PFSK-1 (cell line): ENCODE results near the gene PRKD1.

Experiments
- POLR2AphosphoS5 ChIP-seq: IDR thresholded peaks from 2 replicates; pipeline ENCODE4 v1.6.1; 2012; ENCODE audit warnings: low read depth, mild to moderate bottlenecking, control low read depth, low read length, moderate library complexity
- TAF1 ChIP-seq: IDR thresholded peaks from 2 replicates; pipeline ENCODE4 v1.6.1; 2012; ENCODE audit warnings: low read length, control low read depth, borderline replicate concordance; ENCODE audit not compliant: insufficient read depth
- TF ChIP-seq, protein P1 (sequence below), 2 experiments: IDR thresholded peaks; 2 replicates each; pipeline versions ENCODE4 v1.6.1 to v1.8.0; 2011 to 2012; ENCODE audit warnings: low read depth in 2 of 2, low read length in 2 of 2, control low read depth in 1 of 2, inconsistent platforms in 1 of 2, mild to moderate bottlenecking in 1 of 2, moderate library complexity in 1 of 2; ENCODE audit not compliant: insufficient read depth in 1 of 2

DNA sequence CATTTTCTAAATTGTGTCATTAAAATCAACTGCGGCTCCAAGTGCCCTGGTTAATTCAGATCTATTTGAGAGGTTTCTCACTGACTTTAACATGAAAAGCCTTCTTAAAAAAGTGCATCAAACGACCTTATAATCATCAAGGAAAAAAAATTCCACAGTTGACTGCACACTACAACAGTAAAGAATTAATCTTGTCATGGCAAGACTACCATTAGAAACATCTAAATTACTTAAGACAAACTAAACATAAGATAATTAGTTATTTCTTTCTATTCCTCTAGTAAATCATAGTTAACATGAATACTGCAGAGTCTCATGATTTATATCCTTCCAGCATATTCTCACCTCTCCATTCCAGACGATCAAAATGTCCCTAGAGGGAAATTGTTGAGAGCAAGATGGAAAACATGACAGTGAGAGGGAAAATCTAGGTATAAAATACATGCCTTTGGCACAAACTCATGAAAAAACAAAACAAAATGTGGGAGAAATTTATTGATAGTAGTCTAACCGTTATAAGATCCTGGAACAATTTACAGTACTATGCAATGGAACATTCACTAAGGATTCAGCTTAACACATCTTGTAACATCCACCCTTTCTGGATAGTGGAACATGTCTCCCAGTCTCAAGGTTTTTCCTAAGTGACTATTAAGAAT lies 112.5 kb downstream of the PRKD1 start:
- TF ChIP-seq POLR2AphosphoS5 (no peak), TAF1 (no peak)
- TF ChIP-seq, protein P1, sequence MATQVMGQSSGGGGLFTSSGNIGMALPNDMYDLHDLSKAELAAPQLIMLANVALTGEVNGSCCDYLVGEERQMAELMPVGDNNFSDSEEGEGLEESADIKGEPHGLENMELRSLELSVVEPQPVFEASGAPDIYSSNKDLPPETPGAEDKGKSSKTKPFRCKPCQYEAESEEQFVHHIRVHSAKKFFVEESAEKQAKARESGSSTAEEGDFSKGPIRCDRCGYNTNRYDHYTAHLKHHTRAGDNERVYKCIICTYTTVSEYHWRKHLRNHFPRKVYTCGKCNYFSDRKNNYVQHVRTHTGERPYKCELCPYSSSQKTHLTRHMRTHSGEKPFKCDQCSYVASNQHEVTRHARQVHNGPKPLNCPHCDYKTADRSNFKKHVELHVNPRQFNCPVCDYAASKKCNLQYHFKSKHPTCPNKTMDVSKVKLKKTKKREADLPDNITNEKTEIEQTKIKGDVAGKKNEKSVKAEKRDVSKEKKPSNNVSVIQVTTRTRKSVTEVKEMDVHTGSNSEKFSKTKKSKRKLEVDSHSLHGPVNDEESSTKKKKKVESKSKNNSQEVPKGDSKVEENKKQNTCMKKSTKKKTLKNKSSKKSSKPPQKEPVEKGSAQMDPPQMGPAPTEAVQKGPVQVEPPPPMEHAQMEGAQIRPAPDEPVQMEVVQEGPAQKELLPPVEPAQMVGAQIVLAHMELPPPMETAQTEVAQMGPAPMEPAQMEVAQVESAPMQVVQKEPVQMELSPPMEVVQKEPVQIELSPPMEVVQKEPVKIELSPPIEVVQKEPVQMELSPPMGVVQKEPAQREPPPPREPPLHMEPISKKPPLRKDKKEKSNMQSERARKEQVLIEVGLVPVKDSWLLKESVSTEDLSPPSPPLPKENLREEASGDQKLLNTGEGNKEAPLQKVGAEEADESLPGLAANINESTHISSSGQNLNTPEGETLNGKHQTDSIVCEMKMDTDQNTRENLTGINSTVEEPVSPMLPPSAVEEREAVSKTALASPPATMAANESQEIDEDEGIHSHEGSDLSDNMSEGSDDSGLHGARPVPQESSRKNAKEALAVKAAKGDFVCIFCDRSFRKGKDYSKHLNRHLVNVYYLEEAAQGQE (IDR thresholded peaks at IDR 0.05; ENCODE audit: insufficient read depth in 1 of 2, low read depth in 2 of 2, low read length in 2 of 2): no peak
